Karpas-422 (cell line): Measurements from ENCODE around the gene SLC24A3. TPM values are rescaled to one million over a fixed set of nuclear protein-coding genes. Genes with fewer than 3 reads are reported as not detected.
A peak's percentile ranks its signal among the peaks of the same experiment; 100 is the strongest.

Source experiments
- DNase-seq: peaks from one replicate; pipeline ENCODE4 v3.0.0-alpha.2; 2015
- H2AFZ ChIP-seq: fragments of 200-600 bp; sonication (generic); 2 replicates; pipeline ENCODE4 v1.6.1; 2014; ENCODE audit warnings: antibody characterized with exemption, low read length, mixed read lengths
- H3K27ac ChIP-seq: fragments of 200-600 bp; sonication (generic); 2 replicates; pipeline ENCODE4 v1.5.1; 2014; ENCODE audit warnings: mild to moderate bottlenecking, low read length, moderate library complexity
- H3K27me3 ChIP-seq: fragments of 200-600 bp; sonication (generic); 2 replicates; pipeline ENCODE4 v1.6.1; 2014; ENCODE audit warnings: low read length, mixed read lengths
- H3K36me3 ChIP-seq: fragments of 200-600 bp; sonication (generic); 2 replicates; pipeline ENCODE4 v1.6.1; 2014; ENCODE audit warnings: low read length, mixed read lengths; ENCODE audit not compliant: insufficient read depth
- H3K4me1 ChIP-seq: fragments of 200-600 bp; sonication (generic); 2 replicates; pipeline ENCODE4 v1.6.1; 2014; ENCODE audit warnings: mild to moderate bottlenecking, low read length, mixed read lengths
- H3K4me2 ChIP-seq: fragments of 200-600 bp; sonication (generic); 2 replicates; pipeline ENCODE4 v1.6.1; 2014; ENCODE audit warnings: low read length, low read depth, mild to moderate bottlenecking; ENCODE audit not compliant: poor library complexity, severe bottlenecking
- H3K4me3 ChIP-seq: fragments of 200-600 bp; sonication (generic); 2 replicates; pipeline ENCODE4 v1.5.1; 2014; ENCODE audit warnings: mild to moderate bottlenecking, antibody characterized with exemption, low read length, mixed read lengths
- H3K79me2 ChIP-seq: fragments of 200-600 bp; sonication (generic); 2 replicates; pipeline ENCODE4 v1.6.1; 2014; ENCODE audit warnings: mild to moderate bottlenecking, low read length, mixed read lengths
- H3K9ac ChIP-seq: fragments of 200-600 bp; sonication (generic); 2 replicates; pipeline ENCODE4 v1.6.0; 2014; ENCODE audit warnings: low read length
- H3K9me2 ChIP-seq: fragments of 200-600 bp; sonication (generic), shearing (Covaris generic); replicated peaks from 2 replicates; pipeline ENCODE4 v1.6.0; 2014; ENCODE audit warnings: mild to moderate bottlenecking, low read length, moderate library complexity; ENCODE audit not compliant: insufficient read depth
- H3K9me3 ChIP-seq: fragments of 300-700, 200-600 bp; sonication (generic); 2 replicates; pipeline ENCODE4 v1.6.1; 2014; ENCODE audit warnings: low read length, mixed read lengths
- H4K20me1 ChIP-seq: fragments of 200-600 bp; sonication (generic); 2 replicates; pipeline ENCODE4 v1.6.1; 2014; ENCODE audit warnings: mild to moderate bottlenecking, antibody characterized with exemption, low read length, low read depth; ENCODE audit not compliant: insufficient read depth
- total RNA-seq: library from RNA; depleted of rRNA; stranded (reverse); fragments of >200 nt; shearing (Covaris generic); gene quantifications from 2 replicates; pipeline ENCODE4 v1.2.3, GENCODE V29; 2014; ENCODE audit warnings: low replicate concordance

The SLC24A3 gene
- total RNA-seq, 1 experiment from 2014 or later: not detected

DNA sequence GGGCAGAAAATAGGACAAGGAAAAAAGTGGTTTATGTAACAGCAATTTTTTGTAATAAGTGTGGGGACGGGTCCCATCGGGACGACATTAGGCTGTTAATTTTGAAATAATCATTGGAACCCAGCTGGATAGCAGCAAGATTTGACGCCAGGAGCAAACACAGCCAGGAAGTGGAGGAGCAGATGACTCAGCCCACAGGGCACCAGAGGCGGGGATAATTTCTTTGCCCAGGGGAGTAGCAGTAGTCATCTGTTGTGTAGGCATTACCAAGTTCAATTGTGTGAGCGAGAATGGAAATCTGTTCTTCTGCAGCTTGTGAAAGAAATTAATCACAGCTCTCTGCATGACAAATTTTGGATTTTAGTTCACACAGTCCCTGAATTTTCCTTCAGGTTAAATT lies 523.0 kb downstream of the SLC24A3 start:
- H3K9ac ChIP-seq: no peak overlapping the region
- H3K4me3 ChIP-seq: no peak overlapping the region
- no peaks in the 10 kb centered on the region for H3K9me2 ChIP-seq
- DNase-seq: no peak
- H3K4me2 ChIP-seq: peak overlapping the region; percentile 42
- H3K27ac ChIP-seq: no peak overlapping the region
- no peak overlapping the region for H2AFZ ChIP-seq
- H3K9me3 ChIP-seq: no peaks in the 10 kb centered on the region
- H4K20me1 ChIP-seq: no peaks in the 10 kb centered on the region
- H3K4me1 ChIP-seq: peaks cover 13% of the 10 kb centered on the region
- no peaks in the 10 kb centered on the region for H3K36me3 ChIP-seq
- no peaks in the 10 kb centered on the region for H3K27me3 ChIP-seq
- H3K79me2 ChIP-seq: no peaks in the 10 kb centered on the region

DNA sequence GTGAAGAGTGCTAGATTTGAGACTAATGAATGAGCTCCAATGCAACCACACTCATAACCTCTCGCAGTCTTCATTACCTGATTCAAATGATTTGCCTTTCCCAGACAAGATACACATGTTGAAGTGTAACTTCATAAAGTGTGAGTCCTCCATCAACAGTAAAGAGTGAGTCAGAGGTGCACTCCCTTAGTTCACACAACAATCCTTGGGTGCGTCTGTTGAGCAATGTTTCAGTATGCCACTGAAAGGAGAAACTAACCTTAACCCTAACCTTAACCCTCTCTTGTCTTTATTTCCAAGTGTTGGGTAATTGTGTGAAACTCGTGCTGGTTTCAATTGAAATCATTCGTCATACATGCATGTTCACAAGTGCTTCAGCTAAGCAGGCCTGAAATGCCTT lies 524.6 kb downstream of the SLC24A3 start:
- DNase-seq: no peak
- Histone ChIP-seq H3K4me3 (no peak overlapping the region), H3K4me2 (no peak overlapping the region), H3K9me3 (no peaks in the 10 kb centered on the region), H2AFZ (no peak overlapping the region), H3K27ac (no peak overlapping the region), H3K27me3 (no peaks in the 10 kb centered on the region), H3K79me2 (no peaks in the 10 kb centered on the region), H3K9me2 (no peaks in the 10 kb centered on the region), H4K20me1 (no peaks in the 10 kb centered on the region), H3K36me3 (no peaks in the 10 kb centered on the region), H3K9ac (no peak overlapping the region), H3K4me1 (peaks cover 13% of the 10 kb centered on the region)

DNA sequence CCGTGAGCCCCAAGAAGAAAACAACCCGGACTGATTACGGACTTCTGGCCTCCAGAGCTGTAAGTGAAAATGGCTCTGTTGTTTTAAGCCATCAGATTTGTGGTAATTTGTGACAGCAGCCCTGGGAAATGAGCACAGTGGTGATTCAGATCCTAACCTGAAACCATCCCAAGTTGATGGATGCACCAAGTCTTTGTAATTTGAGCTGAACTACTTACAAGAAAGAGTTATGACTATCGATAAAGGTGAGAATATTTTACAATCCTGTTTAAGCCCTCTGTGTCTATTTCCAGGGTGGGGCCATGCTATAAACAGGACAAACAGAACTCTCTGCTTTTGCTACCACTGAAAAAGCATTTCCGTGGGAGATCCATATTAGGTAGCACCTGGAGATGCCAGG lies 526.5 kb downstream of the SLC24A3 start:
- Histone ChIP-seq H3K4me2 (no peak overlapping the region), H3K27ac (no peak overlapping the region)

DNA sequence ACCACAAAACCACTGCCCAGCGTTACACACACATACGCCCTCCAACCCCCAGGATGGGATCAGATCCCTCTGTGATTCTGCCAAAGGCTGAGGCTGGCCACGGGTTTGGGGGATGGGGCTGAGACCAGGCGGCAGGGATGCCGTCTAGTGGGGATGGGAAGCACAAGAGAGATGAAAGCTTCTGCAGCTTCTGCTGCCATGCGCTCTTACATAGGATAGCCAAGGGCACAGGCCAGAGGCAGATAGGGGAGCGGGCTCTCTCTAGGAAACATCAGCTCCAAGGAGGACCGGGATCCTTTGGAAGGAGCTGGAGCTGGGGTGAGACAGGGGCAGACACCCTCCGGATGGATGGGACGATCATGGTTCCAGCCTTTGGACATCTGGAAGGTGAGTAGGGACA lies 526.9 kb downstream of the SLC24A3 start:
- Histone ChIP-seq H4K20me1 (no peaks in the 10 kb centered on the region), H3K4me1 (peaks cover 13% of the 10 kb centered on the region), H2AFZ (no peak overlapping the region), H3K4me3 (no peak overlapping the region), H3K27me3 (peaks cover 2% of the 10 kb centered on the region; the same call in 1 of the 2 replicates), H3K9me3 (no peaks in the 10 kb centered on the region), H3K4me2 (no peak overlapping the region), H3K27ac (no peak overlapping the region), H3K9ac (no peak overlapping the region), H3K9me2 (no peaks in the 10 kb centered on the region), H3K79me2 (no peaks in the 10 kb centered on the region), H3K36me3 (no peaks in the 10 kb centered on the region)
- DNase-seq: no peak

More for the DNA sequence above, 526.5 kb downstream of the SLC24A3 start:
- no peaks in the 10 kb centered on the region for H3K79me2 ChIP-seq
- H3K4me3 ChIP-seq: no peak overlapping the region
- H3K27me3 ChIP-seq: peaks cover 1% of the 10 kb centered on the region; the same call in 1 of the 2 replicates
- no peak overlapping the region for H2AFZ ChIP-seq
- peaks cover 13% of the 10 kb centered on the region for H3K4me1 ChIP-seq
- no peak for DNase-seq
- no peaks in the 10 kb centered on the region for H3K36me3 ChIP-seq
- no peak overlapping the region for H3K9ac ChIP-seq
- H3K9me3 ChIP-seq: no peaks in the 10 kb centered on the region
- H3K9me2 ChIP-seq: no peaks in the 10 kb centered on the region
- no peaks in the 10 kb centered on the region for H4K20me1 ChIP-seq

DNA sequence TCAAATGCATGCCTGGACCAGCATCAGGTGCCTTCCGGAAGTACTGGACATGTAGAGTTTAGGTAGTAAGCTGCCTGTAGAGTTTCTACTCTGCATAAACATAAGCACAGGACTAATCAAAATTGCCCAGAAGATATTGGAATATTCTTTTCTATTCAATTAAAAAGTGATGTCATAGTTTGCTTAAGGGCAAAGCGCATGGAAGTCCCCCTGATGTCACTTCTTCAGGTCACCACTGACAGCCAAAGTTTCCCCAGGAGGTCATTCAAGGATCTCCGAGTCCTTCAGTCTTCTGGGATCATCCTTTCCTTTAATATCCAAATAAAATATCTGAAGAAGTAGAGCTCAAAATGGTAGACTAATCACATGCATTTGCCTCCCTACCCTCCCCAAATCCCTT lies 528.1 kb downstream of the SLC24A3 start:
- Histone ChIP-seq H3K9me2 (no peaks in the 10 kb centered on the region), H3K4me2 (no peak overlapping the region), H3K27ac (no peak overlapping the region), H3K36me3 (no peaks in the 10 kb centered on the region), H3K4me3 (no peak overlapping the region), H3K79me2 (no peaks in the 10 kb centered on the region), H3K4me1 (peaks cover 4% of the 10 kb centered on the region), H3K9ac (no peak overlapping the region), H4K20me1 (no peaks in the 10 kb centered on the region), H2AFZ (no peak overlapping the region), H3K9me3 (peaks cover 5% of the 10 kb centered on the region), H3K27me3 (peaks cover 2% of the 10 kb centered on the region; the same call in 1 of the 2 replicates)
- no peak for DNase-seq

DNA sequence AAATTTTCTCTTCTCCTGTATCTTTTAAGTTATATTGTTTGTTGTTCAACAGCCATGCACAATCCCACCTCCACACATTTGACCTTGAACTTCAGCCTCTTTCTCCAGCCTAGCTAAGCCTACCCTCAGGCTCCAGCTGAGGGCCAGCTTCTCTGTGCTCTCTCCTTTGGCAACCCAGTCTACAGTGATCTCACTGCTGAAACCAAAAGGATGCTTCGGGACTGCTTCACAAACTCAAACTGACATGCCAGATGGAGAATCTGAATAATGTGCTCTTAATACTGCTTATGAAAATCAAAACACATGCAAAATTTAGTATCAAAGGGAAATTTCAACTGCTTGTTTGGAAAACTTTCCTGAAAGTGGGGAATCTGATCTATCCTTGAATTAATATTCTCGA lies 529.5 kb downstream of the SLC24A3 start:
- Histone ChIP-seq H3K9ac (no peak overlapping the region), H3K4me2 (no peak overlapping the region), H3K9me2 (no peaks in the 10 kb centered on the region), H3K36me3 (no peaks in the 10 kb centered on the region; the same call in 1 of the 2 replicates), H3K4me3 (no peak overlapping the region), H3K4me1 (no peaks in the 10 kb centered on the region), H3K79me2 (no peaks in the 10 kb centered on the region), H2AFZ (no peak overlapping the region), H3K27me3 (peaks cover 2% of the 10 kb centered on the region; the same call in 1 of the 2 replicates), H4K20me1 (no peaks in the 10 kb centered on the region), H3K9me3 (peaks cover 11% of the 10 kb centered on the region), H3K27ac (no peak overlapping the region)
- DNase-seq: no peak

DNA sequence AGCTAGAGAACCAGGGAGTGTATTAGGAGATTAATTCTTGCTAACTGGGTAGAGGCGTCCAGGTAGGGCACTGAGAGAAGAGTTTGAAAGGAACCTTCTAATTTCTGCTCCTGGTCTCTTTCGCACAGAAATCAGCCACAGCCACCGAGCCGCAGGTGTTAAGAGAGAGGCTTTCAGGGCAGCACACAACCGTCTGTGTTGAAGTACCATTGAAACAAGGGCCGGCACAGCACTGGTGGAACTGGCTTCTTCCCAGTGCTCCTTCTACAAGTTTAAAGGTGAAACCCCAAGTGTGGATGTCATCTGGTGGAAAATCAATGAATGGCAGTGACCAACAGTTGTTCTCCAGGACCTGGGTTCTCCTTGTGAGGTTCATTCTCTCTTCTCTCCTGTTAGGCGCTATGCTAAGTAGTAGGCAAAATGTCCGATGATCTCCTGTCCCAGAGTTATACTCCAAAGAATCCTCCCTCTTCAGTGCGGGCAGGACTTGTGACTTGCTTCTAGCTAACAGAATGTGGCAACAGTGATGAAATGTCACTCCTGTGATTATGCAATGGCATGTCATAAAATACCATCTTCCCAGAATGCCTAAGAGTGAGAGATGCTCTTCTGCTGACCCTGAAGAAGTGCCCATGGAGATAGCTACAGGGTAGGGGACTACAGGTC lies 530.7 kb downstream of the SLC24A3 start:
- H3K9ac ChIP-seq: no peak overlapping the region
- H3K36me3 ChIP-seq: no peaks in the 10 kb centered on the region; the same call in 1 of the 2 replicates
- no peak overlapping the region for H3K4me2 ChIP-seq
- H3K9me2 ChIP-seq: no peaks in the 10 kb centered on the region
- H3K9me3 ChIP-seq: peaks cover 11% of the 10 kb centered on the region
- no peaks in the 10 kb centered on the region for H3K4me1 ChIP-seq
- no peaks in the 10 kb centered on the region for H4K20me1 ChIP-seq
- H3K27ac ChIP-seq: no peak overlapping the region
- no peak for DNase-seq
- H3K27me3 ChIP-seq: peaks cover 2% of the 10 kb centered on the region; the same call in 1 of the 2 replicates
- no peak overlapping the region for H2AFZ ChIP-seq
- H3K79me2 ChIP-seq: no peaks in the 10 kb centered on the region
- H3K4me3 ChIP-seq: no peak overlapping the region

DNA sequence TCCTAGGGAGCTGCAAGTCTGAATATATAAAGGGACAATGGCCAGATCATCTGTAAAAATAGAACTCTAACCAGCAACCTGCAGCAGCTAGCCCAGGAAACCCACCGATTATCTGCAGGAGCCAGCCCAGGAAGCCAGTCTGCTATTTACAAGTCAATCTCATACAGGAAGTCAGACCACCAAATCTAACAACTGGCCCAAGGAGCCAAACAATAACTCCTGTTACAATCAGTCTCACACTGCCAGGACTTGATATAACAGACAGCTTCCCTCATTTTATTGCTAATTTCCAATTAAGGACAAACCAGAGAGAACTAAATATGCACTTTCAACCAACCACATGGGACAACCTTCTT lies 531.2 kb downstream of the SLC24A3 start:
- H3K4me2 ChIP-seq: no peak overlapping the region
- H3K9me2 ChIP-seq: no peaks in the 10 kb centered on the region
- no peaks in the 10 kb centered on the region for H3K79me2 ChIP-seq
- peaks cover 11% of the 10 kb centered on the region for H3K9me3 ChIP-seq
- no peak overlapping the region for H3K4me3 ChIP-seq
- H3K4me1 ChIP-seq: no peaks in the 10 kb centered on the region
- no peak overlapping the region for H3K9ac ChIP-seq
- no peak overlapping the region for H3K27ac ChIP-seq
- no peak overlapping the region for H2AFZ ChIP-seq
- H3K36me3 ChIP-seq: no peaks in the 10 kb centered on the region; the same call in 1 of the 2 replicates
- no peak for DNase-seq
- H3K27me3 ChIP-seq: peaks cover 2% of the 10 kb centered on the region; the same call in 1 of the 2 replicates
- no peaks in the 10 kb centered on the region for H4K20me1 ChIP-seq
